H54 (cell line): ENCODE data around the gene CNIH2.
"Not testable (repeated sequence)": the region's sequence is repeated elsewhere in the genome, so short reads cannot be mapped to it uniquely, and the experiment has no call there.

ENCODE experiments used
- DNase-seq: peaks from one replicate; pipeline ENCODE4 v3.0.0; 2011; ENCODE audit warnings: low spot score, mixed read lengths; ENCODE audit not compliant: insufficient read length
- FAIRE-seq: peaks from 3 replicates; lab custom pipeline; 2011; peaks lifted over from hg19 to GRCh38; lab: Jason Lieb, UNC
- POLR2A ChIP-seq: IDR thresholded peaks from 2 replicates; pipeline ENCODE4 v1.6.1; 2011; ENCODE audit warnings: low read depth, mild to moderate bottlenecking, low read length

The CNIH2 gene

DNA sequence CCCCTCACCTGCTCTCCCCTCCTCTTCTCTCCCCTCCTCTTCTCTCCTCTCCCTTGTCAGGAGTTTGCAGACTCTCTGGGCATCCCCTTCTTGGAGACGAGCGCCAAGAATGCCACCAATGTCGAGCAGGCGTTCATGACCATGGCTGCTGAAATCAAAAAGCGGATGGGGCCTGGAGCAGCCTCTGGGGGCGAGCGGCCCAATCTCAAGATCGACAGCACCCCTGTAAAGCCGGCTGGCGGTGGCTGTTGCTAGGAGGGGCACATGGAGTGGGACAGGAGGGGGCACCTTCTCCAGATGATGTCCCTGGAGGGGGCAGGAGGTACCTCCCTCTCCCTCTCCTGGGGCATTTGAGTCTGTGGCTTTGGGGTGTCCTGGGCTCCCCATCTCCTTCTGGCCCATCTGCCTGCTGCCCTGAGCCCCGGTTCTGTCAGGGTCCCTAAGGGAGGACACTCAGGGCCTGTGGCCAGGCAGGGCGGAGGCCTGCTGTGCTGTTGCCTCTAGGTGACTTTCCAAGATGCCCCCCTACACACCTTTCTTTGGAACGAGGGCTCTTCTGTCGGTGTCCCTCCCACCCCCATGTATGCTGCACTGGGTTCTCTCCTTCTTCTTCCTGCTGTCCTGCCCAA lies 1.9 kb upstream of the CNIH2 start:
- FAIRE-seq = no peak
- TF ChIP-seq POLR2A = no peak
- DNase-seq = no peak

DNA sequence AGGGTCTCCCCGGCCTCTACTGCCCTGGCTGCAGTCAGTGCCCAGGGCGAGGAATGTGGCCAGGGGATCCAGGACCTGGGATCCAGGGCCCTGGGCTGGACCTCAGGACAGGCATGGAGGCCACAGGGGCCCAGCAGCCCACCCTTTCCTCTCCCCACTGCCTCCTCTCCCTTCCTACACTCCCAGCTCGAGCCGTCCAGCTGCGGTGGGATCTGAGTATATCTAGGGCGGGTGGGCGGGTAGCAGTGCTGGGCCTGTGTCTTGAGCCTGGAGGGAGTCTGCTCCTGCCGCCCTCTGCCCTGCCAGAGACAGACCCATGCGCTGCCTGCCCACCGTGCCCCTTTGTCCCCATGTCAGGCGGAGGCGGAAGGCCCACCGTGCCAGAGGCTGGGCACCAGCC lies 1.4 kb upstream of the CNIH2 start:
- not testable (repeated sequence) for FAIRE-seq, DNase-seq

GRCh38 chr11:66277064-66277463 lies 911 bp upstream of the CNIH2 start:
- FAIRE-seq, DNase-seq: not testable (repeated sequence)

GRCh38 chr11:66278363-66279091 lies 552 bp downstream of the CNIH2 start:
- no peak for DNase-seq
- FAIRE-seq = no peak
- TF ChIP-seq POLR2A = no peak

DNA sequence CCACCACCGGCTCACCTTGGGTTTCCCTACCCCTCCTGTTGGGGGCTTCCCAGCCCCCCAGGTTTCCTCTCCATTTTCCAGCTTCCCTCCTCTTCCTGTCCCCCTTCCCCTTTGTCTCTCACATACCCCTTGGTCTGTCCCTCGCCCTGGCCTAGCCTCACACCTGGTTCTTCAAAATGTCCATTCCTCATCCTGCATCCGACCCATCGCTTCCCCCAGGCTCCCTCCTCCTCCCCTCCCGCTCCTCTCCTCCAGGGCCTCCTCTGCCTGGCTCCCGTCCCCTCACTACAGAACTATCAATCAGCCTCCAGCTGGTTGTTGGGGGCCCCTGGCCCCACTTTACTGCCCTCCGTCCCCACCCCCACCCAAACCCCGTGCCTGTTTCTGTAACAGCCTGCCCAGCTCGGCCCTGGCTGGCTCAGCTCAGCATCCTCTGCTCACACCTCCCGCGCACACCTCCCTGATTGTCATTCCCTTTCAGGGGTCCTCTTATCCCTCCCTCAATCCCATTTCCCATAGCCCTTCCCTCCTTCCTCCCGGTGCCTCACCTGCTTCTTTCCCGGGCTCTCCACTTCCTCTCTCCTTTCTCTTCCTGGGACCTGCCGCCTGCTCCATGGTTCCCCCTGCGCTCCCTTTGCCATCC lies 1.2 kb downstream of the CNIH2 start:
- FAIRE-seq (no peak), DNase-seq (no peak)
- TF ChIP-seq POLR2A = no peak

GRCh38 chr11:66280428-66280827 lies 2.5 kb downstream of the CNIH2 start:
- no peak for TF ChIP-seq POLR2A
- FAIRE-seq (no peak), DNase-seq (no peak)

GRCh38 chr11:66281001-66281400 lies 3.0 kb downstream of the CNIH2 start:
- DNase-seq (no peak), FAIRE-seq (no peak)
- no peak for TF ChIP-seq POLR2A

GRCh38 chr11:66281776-66282467 lies 3.9 kb downstream of the CNIH2 start:
- no peak for FAIRE-seq
- no peak for TF ChIP-seq POLR2A
- DNase-seq = no peak

- peak; percentile 2; the same call in 1 of the 2 replicates for TF ChIP-seq POLR2A
- DNase-seq (peak; percentile 96), FAIRE-seq (no peak)
Measured at GRCh38 chr11:66282468-66283455, 4.8 kb downstream of the CNIH2 start.

GRCh38 chr11:66283461-66284105 lies 5.6 kb downstream of the CNIH2 start:
- no peak for TF ChIP-seq POLR2A
- no peak for FAIRE-seq
- no peak for DNase-seq

GRCh38 chr11:66284526-66285078 lies 6.6 kb downstream of the CNIH2 start:
- FAIRE-seq = no peak
- DNase-seq = no peak
- no peak for TF ChIP-seq POLR2A

- DNase-seq (no peak), FAIRE-seq (no peak)
- TF ChIP-seq POLR2A = no peak
Measured at GRCh38 chr11:66285250-66285947, 7.4 kb downstream of the CNIH2 start.
